SK-N-DZ (cell line): Measurements from ENCODE around the gene CYP27B1. TPM values are rescaled to one million over a fixed set of nuclear protein-coding genes. Genes with fewer than 3 reads are reported as not detected.

Experiments used
- DNase-seq: peaks from one replicate; pipeline ENCODE4 v3.0.0-alpha.2; 2015; ENCODE audit warnings: low spot score
- polyA plus RNA-seq, 2 experiments: library from polyadenylated mRNA; depleted of rRNA; stranded (reverse); fragments of >200 nt; gene quantifications; 2 replicates each; pipeline ENCODE4 v1.2.3, GENCODE V29; 2014

The CYP27B1 gene
- polyA plus RNA-seq (2014; cell fraction: cytosol; rRNA removed): 2.3 and 4.5 TPM in 2 replicates
- 17.2 and 30.3 TPM in 2 replicates for polyA plus RNA-seq (2014; cell fraction: nucleus; rRNA removed)

- no peak for DNase-seq
These were observed at the start of gene CYP27B1 for GRCh38 chr12:57766464-57767304. Gene CYP27B1, minus strand, starts transcription at chr12:57767078. Its CDS starts 37 bp downstream, at chr12:57767041.

- no peak for DNase-seq
These were observed 49.4 kb upstream of the CYP27B1 start for GRCh38 chr12:57816001-57816854.

GRCh38 chr12:57815177-57816000 is 48.5 kb upstream of the CYP27B1 start:
- DNase-seq: no peak

- no peak for DNase-seq
These were observed 47.3 kb upstream of the CYP27B1 start for GRCh38 chr12:57813971-57814772.

GRCh38 chr12:57813111-57813970 is 46.5 kb upstream of the CYP27B1 start:
- no peak for DNase-seq

- DNase-seq: no peak
These were observed 44.3 kb upstream of the CYP27B1 start for GRCh38 chr12:57811028-57811755.

GRCh38 chr12:57810450-57810849 is 43.6 kb upstream of the CYP27B1 start:
- DNase-seq: no peak

- no peak for DNase-seq
These were observed 42.5 kb upstream of the CYP27B1 start for GRCh38 chr12:57809425-57809824.

GRCh38 chr12:57808351-57808750 is 41.5 kb upstream of the CYP27B1 start:
- DNase-seq: no peak

GRCh38 chr12:57807285-57807684 is 40.4 kb upstream of the CYP27B1 start:
- no peak for DNase-seq

- DNase-seq: no peak
These were observed 39.8 kb upstream of the CYP27B1 start for GRCh38 chr12:57806677-57807076.

- no peak for DNase-seq
These were observed 36.5 kb upstream of the CYP27B1 start for GRCh38 chr12:57803319-57803893.

GRCh38 chr12:57802607-57803006 is 35.7 kb upstream of the CYP27B1 start:
- no peak for DNase-seq

GRCh38 chr12:57800965-57801364 is 34.1 kb upstream of the CYP27B1 start:
- no peak for DNase-seq

- DNase-seq: no peak
These were observed 31.1 kb upstream of the CYP27B1 start for GRCh38 chr12:57797933-57798332.

GRCh38 chr12:57796996-57797395 is 30.1 kb upstream of the CYP27B1 start:
- DNase-seq: no peak

GRCh38 chr12:57795354-57795753 is 28.5 kb upstream of the CYP27B1 start:
- no peak for DNase-seq

GRCh38 chr12:57793920-57794319 is 27.0 kb upstream of the CYP27B1 start:
- DNase-seq: no peak

GRCh38 chr12:57783861-57784260 is 17.0 kb upstream of the CYP27B1 start:
- no peak for DNase-seq
